VCaP (cell line): ENCODE data around the gene ZNF892.
"Not testable (repeated sequence)": the region's sequence is repeated elsewhere in the genome, so short reads cannot be mapped to it uniquely, and the experiment has no call there.

Experiments used
- H3K27ac ChIP-seq: fragments of 450-650 bp; 2 replicates; pipeline ENCODE4 v1.5.1; 2017
- CTCF ChIP-seq: fragments of 450-650 bp; conservative IDR thresholded peaks from 2 replicates; pipeline ENCODE4 v1.5.1; 2017; ENCODE audit warnings: mild to moderate bottlenecking, moderate library complexity

ZNF892 gene

GRCh38 chr2:95225658-95226057 lies 18.3 kb downstream of the ZNF892 start:
- TF ChIP-seq CTCF: no peak
- H3K27ac ChIP-seq: no peak overlapping the region

GRCh38 chr2:95231723-95232122 lies 24.4 kb downstream of the ZNF892 start:
- peak; percentile 95 for TF ChIP-seq CTCF

GRCh38 chr2:95232232-95232631 lies 24.9 kb downstream of the ZNF892 start:
- TF ChIP-seq CTCF: no peak
- H3K27ac ChIP-seq: peak overlapping the region; percentile 26

More at GRCh38 chr2:95231723-95232122, 24.4 kb downstream of the ZNF892 start:
- peak overlapping the region; percentile 26 for H3K27ac ChIP-seq

GRCh38 chr2:95234286-95234785 lies 27.0 kb downstream of the ZNF892 start:
- no peak for TF ChIP-seq CTCF
- no peak overlapping the region for H3K27ac ChIP-seq

- H3K27ac ChIP-seq: no peak overlapping the region
- no peak for TF ChIP-seq CTCF
These were observed 27.5 kb downstream of the ZNF892 start for GRCh38 chr2:95234816-95235215.

- no peak for TF ChIP-seq CTCF
- no peak overlapping the region for H3K27ac ChIP-seq
These were observed 30.8 kb downstream of the ZNF892 start for GRCh38 chr2:95238131-95238530.

- H3K27ac ChIP-seq: no peak overlapping the region
- TF ChIP-seq CTCF: no peak
These were observed 32.8 kb downstream of the ZNF892 start for GRCh38 chr2:95240091-95240490.

GRCh38 chr2:95240556-95240955 lies 33.2 kb downstream of the ZNF892 start:
- no peak for TF ChIP-seq CTCF
- no peak overlapping the region for H3K27ac ChIP-seq

GRCh38 chr2:95242084-95242483 lies 34.8 kb downstream of the ZNF892 start:
- not testable (repeated sequence) for H3K27ac ChIP-seq
